HFF-Myc (cell line): ENCODE measurements around the gene HOXC9.

Experiments
- DNase-seq: peaks from one replicate; pipeline ENCODE4 v3.0.0-alpha.2; 2011; ENCODE audit warnings: low read depth; ENCODE audit errors: extremely low read depth
- H3K4me3 ChIP-seq: replicated peaks from 2 replicates; pipeline ENCODE4 v1.5.1; 2011; ENCODE audit warnings: low read depth, mild to moderate bottlenecking, control low read depth, low read length
- TF ChIP-seq, protein P1 (sequence below): IDR thresholded peaks from 2 replicates; pipeline ENCODE4 v1.5.1; 2012; ENCODE audit warnings: mild to moderate bottlenecking, low read depth, low read length, control low read depth; ENCODE audit errors: missing control alignments

Gene HOXC9

DNA sequence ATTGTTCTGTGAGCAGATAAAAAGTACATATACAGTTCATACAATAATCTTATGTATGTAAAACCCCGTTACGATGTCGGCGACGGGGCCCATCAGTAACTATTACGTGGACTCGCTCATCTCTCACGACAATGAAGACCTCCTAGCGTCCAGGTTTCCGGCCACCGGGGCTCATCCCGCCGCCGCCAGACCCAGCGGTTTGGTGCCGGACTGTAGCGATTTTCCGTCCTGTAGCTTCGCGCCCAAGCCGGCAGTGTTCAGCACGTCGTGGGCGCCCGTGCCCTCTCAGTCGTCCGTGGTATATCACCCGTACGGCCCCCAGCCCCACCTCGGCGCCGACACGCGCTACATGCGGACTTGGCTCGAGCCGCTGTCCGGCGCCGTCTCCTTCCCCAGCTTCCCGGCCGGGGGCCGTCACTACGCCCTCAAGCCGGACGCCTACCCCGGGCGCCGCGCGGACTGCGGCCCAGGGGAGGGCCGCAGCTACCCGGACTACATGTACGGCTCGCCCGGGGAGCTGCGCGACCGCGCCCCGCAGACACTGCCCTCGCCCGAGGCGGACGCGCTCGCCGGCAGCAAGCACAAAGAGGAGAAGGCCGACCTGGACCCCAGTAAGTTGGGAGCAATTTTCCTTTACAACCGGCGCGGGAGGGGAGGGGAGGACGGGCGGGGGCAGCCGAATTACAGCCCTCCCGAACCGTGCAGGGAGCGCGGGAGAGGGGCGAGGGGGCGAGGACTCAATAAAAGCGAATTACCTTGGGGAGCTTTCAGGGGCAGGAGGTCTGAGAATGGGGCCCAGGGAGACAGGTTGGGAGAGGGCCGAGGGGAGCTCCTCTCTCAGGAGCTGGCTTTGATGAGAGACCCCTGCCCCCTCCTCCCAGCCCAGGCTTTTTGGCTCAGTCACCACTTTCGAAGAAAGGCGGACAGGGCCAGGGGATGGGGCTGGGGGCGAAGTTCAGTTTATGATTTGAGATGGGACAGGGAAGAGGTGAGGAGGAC, at the start of gene HOXC9:
TSS of gene HOXC9 (plus strand) at position 46 of the 999 bp plus-strand sequence. CDS start at position 74, 28 bp downstream.
- H3K4me3 ChIP-seq, result peak within 1 kb of the TSS; percentile 67
- no peak for DNase-seq
- TF ChIP-seq, protein P1, sequence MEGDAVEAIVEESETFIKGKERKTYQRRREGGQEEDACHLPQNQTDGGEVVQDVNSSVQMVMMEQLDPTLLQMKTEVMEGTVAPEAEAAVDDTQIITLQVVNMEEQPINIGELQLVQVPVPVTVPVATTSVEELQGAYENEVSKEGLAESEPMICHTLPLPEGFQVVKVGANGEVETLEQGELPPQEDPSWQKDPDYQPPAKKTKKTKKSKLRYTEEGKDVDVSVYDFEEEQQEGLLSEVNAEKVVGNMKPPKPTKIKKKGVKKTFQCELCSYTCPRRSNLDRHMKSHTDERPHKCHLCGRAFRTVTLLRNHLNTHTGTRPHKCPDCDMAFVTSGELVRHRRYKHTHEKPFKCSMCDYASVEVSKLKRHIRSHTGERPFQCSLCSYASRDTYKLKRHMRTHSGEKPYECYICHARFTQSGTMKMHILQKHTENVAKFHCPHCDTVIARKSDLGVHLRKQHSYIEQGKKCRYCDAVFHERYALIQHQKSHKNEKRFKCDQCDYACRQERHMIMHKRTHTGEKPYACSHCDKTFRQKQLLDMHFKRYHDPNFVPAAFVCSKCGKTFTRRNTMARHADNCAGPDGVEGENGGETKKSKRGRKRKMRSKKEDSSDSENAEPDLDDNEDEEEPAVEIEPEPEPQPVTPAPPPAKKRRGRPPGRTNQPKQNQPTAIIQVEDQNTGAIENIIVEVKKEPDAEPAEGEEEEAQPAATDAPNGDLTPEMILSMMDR, result no peak

DNA sequence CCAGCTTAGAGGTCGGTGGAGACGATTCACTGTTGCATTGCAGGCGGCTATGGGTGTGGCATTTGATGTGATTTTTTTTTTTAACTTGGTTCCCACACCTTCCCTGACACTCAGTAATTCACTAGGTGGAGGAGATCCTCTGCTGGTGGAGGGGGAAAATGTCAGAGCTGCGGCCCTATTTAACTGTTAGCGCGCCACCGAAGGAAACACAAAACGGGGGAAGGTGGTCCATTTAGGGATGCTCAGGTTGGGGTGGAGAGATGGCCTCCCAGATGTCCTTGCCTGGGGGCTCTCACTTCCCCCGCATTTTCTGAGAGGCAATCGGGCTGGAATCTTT, 49.6 kb upstream of the HOXC9 start:
- H3K4me3 ChIP-seq, result no peak overlapping the region
- DNase-seq, result no peak
- TF ChIP-seq, protein P1, result no peak

DNA sequence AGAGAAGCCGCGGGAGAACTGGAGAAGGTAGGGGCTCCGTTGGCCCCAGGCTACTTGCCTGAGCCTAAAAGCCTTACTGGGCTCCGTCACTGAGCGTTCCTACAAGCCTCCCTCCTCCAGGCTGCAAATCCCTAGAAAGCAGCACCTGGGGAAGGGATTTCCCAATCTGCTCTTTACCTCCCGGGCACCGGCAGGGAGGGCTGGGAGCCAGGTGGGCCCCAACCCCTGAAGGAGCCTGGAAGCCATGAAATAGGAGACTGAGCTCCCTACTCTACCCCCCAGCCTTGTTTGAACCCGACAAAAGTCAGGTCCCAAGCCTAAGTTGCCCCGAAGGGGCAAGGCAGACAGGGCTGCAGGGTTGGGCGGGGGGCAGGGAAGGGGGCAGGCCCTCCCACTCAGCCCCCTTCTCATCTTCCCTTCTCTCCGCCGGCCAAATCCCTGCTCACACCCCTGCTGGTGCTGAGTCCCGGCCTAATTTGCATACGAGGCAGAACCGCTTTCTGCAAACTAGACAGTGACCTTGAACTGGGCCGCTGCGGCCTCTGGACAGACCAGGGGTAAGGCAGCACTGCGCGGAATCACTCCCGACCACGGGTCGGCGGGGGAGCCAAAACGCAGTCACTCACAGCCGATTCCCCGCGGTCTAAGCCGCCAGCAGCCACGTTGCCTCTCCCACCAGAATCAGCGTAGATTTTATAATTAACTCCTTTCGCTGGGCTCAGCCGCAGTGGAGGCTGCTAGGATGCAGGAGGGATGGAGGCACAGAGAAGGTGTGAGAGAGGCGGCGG, 49.0 kb upstream of the HOXC9 start:
- H3K4me3 ChIP-seq, result no peak overlapping the region
- TF ChIP-seq, protein P1, result no peak
- DNase-seq, result no peak

DNA sequence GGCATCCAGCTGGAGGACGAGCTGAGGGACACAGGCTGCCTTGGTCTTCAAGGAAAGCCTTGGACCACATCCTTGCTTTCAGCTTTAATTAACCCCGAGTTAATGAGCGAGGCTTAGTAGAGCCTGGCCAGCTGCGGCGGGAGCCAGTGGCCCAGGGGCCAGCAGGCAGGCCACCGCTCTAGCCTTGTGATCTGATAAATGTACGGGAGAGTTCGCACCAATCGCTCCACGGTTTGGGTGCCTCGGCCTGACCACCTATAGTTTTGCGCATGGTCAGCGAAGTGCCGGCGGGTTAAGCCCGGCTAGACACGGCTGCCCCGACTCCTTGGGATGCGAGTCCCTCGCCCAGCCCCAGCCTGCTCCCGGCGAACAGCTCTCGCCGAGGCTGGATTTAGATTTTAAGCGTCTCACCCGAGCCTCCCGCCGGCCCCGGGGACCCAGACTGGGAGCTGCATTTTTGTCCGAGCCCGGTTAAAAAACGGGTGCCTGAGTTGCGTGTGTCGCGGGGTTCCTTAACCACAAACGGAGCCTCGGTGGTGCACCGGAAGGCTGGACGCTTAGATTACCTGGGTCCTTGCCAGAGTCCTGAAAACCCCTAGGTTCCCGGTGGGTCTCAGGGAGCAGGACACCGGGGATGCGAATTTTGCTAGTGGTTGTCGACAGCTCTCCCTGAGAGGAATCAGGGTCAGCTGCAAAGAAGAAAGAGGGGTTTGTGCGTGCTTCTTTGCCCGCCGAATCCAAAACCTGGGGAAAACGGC, 48.2 kb upstream of the HOXC9 start:
- no peak for DNase-seq
- H3K4me3 ChIP-seq, result no peak overlapping the region
- TF ChIP-seq, protein P1, result no peak

DNA sequence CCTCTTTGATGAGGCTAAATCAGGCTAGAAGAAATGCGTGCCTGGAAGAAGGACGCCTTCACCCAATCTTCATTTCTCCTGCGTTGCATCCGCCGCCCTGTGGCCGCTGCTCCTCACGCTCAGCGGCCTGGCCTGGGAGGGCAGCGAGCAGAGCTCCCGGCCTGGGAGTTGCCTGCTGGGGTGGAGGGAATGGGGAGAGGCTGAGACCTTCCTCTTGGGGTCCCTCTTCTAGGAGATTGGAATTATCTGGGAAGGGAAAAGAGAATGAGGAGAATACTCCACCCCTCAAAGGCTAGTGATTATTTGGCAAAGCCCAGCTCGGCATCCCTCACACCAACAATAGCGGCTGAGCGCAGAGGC, 47.6 kb upstream of the HOXC9 start:
- no peak overlapping the region for H3K4me3 ChIP-seq
- DNase-seq, result no peak
- TF ChIP-seq, protein P1, result no peak

DNA sequence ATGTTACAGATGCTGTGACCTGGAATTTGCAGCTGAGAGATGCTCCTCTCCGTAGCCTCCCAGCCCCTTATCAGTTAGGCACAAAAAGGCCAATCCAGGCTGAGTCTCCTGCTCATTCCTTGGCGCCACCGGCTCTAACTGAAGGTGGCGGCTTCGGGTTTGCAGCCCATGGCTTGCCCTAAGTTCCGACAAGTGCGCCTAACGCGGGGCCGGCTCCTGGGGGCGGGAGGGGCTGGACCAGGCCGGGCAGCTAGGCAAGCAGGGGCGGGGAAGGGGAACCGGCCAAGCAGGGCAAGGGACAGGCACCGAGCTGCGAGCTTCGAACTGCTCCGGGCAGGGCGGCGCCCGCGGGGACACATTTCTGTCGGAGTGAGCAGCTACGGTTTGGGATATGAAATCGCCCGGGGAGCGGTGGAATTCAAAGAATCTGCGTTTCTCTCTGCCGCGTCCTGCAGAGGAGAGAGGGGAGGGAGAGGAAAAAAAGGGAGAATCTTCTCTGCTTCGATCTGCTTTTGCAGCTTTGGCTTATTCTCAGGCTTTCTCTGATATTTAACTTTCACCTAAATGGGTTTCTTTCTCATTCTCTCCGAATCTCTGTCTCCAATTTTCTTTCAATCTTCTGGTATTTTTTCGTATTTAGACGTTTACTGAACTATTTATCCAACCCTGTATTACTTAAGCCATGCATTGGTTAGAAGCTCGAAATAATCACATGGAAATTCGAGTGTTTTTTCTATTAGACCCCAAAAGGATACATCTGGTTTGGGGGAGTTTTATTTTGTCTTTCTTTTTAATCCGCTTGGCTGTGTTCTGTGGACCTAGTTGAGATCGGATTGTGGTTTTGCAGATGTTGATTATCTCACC, 46.9 kb upstream of the HOXC9 start:
- TF ChIP-seq, protein P1, result no peak
- H3K4me3 ChIP-seq, result no peak overlapping the region
- no peak for DNase-seq
